Mesendoderm (in vitro differentiated cells): ENCODE measurements around the gene PDAP1.
"Not testable (repeated sequence)": the region's sequence is repeated elsewhere in the genome, so short reads cannot be mapped to it uniquely, and the experiment has no call there.

Experiments
- DNase-seq: peaks from one replicate; pipeline ENCODE4 v3.0.0; 2013
- H2AK5ac ChIP-seq: 2 replicates; pipeline ENCODE4 v1.6.1; 2013; ENCODE audit warnings: low read length, inconsistent platforms
- H2BK120ac ChIP-seq: 2 replicates; pipeline ENCODE4 v1.6.1; 2013; ENCODE audit warnings: low read depth, mild to moderate bottlenecking, low read length, moderate library complexity, mixed read lengths
- H2BK15ac ChIP-seq: replicated peaks from 2 replicates; pipeline ENCODE4 v1.6.1; 2013; ENCODE audit warnings: low read depth, mild to moderate bottlenecking, moderate library complexity
- H2BK5ac ChIP-seq: 2 replicates; pipeline ENCODE4 v1.6.1; 2013; ENCODE audit warnings: low read length, inconsistent platforms
- H3K18ac ChIP-seq: 2 replicates; pipeline ENCODE4 v1.6.1; 2013; ENCODE audit warnings: mild to moderate bottlenecking, low read length, mixed read lengths
- H3K23ac ChIP-seq: one replicate; pipeline ENCODE4 v1.6.1; 2013; ENCODE audit warnings: low read length
- H3K27ac ChIP-seq: 2 replicates; pipeline ENCODE4 v1.5.1; 2013; ENCODE audit warnings: low read depth, mild to moderate bottlenecking, inconsistent platforms, low read length, moderate library complexity
- H3K27me3 ChIP-seq: 2 replicates; pipeline ENCODE4 v1.6.1; 2013; ENCODE audit warnings: low read length, control low read depth, mild to moderate bottlenecking, inconsistent platforms; ENCODE audit not compliant: insufficient read depth, poor library complexity
- H3K36me3 ChIP-seq: 2 replicates; pipeline ENCODE4 v1.6.1; 2013; ENCODE audit warnings: low read length, inconsistent platforms; ENCODE audit not compliant: control insufficient read depth, insufficient read depth
- H3K4ac ChIP-seq: one replicate; pipeline ENCODE4 v1.6.1; 2013; ENCODE audit warnings: low read depth, mild to moderate bottlenecking, low read length, moderate library complexity
- H3K4me1 ChIP-seq: 2 replicates; pipeline ENCODE4 v1.6.1; 2013; ENCODE audit warnings: low read depth, low read length, inconsistent platforms; ENCODE audit not compliant: control insufficient read depth
- H3K4me2 ChIP-seq: 2 replicates; pipeline ENCODE4 v1.6.1; 2013; ENCODE audit warnings: low read length
- H3K4me3 ChIP-seq: 2 replicates; pipeline ENCODE4 v1.5.1; 2013; ENCODE audit warnings: mild to moderate bottlenecking, low read length
- H3K56ac ChIP-seq: one replicate; pipeline ENCODE4 v1.6.1; 2013; ENCODE audit warnings: low read length
- H3K79me1 ChIP-seq: 2 replicates; pipeline ENCODE4 v1.6.1; 2013; ENCODE audit warnings: low read length, inconsistent platforms
- H3K79me2 ChIP-seq: 2 replicates; pipeline ENCODE4 v1.6.1; 2013; ENCODE audit warnings: mild to moderate bottlenecking, low read length; ENCODE audit not compliant: control insufficient read depth, insufficient read depth
- H3K9ac ChIP-seq: 2 replicates; pipeline ENCODE4 v1.6.1; 2013; ENCODE audit warnings: low read length, inconsistent platforms
- H4K5ac ChIP-seq: one replicate; pipeline ENCODE4 v1.6.1; 2013; ENCODE audit warnings: low read length
- H4K8ac ChIP-seq: one replicate; pipeline ENCODE4 v1.6.1; 2013; ENCODE audit warnings: low read depth, mild to moderate bottlenecking, control low read depth, low read length, moderate library complexity
- WGBS: extraction: QIAGEN DNeasy Blood & Tissue Kit; methylation state at CpG from one replicate; pipeline ENCODE4 v1.1.7; 2013; ENCODE audit warnings: low lambda C conversion rate, missing lambda C conversion rate; ENCODE audit not compliant: insufficient coverage; ENCODE audit errors: extremely low coverage; 5-methylcytosine and 5-hydroxymethylcytosine counted together

The PDAP1 gene

DNA sequence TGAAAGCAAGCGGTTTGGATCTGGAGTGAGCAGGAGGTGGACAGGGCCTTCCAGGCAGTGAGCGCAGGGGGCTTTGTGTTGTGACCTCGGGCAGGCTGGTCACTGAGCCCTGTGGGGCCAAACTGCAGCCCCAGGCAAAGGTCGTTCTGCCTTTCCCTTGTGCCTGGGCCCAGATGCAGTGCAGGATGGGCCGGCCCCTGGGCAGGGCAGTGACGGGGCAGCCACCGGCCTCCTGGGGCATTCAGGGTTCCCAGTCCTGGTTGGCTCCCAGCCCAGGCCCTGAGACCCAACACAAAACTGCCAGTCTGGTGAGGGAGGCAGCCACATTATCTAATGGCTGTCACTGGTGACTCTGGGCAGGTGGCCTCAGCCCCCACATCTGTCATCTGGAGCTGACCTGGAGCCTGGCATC is 26.7 kb downstream of the PDAP1 start:
- Histone ChIP-seq H4K5ac (no peak overlapping the region), H3K18ac (no peak overlapping the region), H2BK5ac (no peak overlapping the region), H2BK15ac (no peak overlapping the region), H3K27me3 (no peaks in the 10 kb centered on the region), H3K79me2 (peaks cover 11% of the 10 kb centered on the region), H3K27ac (no peak overlapping the region), H3K23ac (peak overlapping the region; percentile 80), H3K4ac (no peak overlapping the region), H4K8ac (no peak overlapping the region), H2BK120ac (no peak overlapping the region), H2AK5ac (no peak overlapping the region), H3K9ac (no peak overlapping the region), H3K56ac (no peak overlapping the region), H3K4me1 (peaks cover 4% of the 10 kb centered on the region), H3K36me3 (peaks cover 2% of the 10 kb centered on the region), H3K4me3 (no peak overlapping the region), H3K79me1 (peaks cover 23% of the 10 kb centered on the region), H3K4me2 (no peak overlapping the region)
- no peak for DNase-seq
- WGBS = no CpG with 5 or more reads among the region's 7 CpGs

DNA sequence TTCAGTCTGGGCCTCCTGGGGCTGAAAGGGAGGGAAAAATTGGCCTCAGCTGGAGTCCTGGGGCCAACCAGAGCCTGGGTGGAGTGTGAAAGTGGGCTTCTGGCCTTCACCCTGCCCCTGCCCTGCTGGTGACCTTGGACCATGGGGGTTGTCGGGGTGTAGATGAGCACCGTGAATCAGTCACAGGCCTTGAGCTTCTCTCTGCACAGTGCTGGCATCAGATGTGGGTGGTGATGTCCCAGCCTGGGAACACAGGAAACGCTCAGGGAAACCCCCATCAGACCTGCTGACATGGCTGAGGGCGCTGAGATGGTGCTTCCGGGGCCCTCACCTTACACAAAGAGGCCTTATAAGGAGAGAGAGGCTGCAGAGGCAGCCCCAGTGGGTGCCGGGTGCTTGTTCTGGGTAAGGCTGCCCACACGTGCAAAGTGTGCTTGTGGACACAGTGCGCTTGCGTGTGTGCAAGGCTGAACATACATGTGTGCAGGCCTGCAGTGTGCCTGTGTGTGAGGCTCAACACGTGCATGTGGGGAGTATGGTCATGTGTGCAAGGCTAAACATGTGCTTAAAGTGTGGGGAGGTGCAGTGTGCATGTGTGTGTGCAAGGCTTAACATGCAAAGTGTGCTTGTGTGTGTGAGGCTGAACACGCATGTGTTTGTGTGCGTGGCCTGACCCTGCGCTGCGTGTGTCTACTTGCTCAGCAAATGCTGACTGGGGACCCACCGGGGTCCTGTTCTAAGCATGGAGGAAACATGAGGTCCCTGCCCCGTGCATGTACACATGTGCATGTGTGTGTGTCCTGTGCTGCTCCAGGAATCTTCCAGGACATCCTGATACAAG is 27.4 kb downstream of the PDAP1 start:
- Histone ChIP-seq H3K23ac (no peak overlapping the region), H2BK15ac (no peak overlapping the region), H4K5ac (no peak overlapping the region), H3K4me2 (no peak overlapping the region), H3K4ac (no peak overlapping the region), H3K27ac (no peak overlapping the region), H4K8ac (no peak overlapping the region), H3K56ac (peak overlapping the region; percentile 3), H3K4me3 (no peak overlapping the region), H3K79me2 (peaks cover 13% of the 10 kb centered on the region), H3K36me3 (peaks cover 2% of the 10 kb centered on the region), H2BK120ac (no peak overlapping the region), H3K9ac (no peak overlapping the region), H2AK5ac (no peak overlapping the region), H3K18ac (no peak overlapping the region), H3K79me1 (peaks cover 25% of the 10 kb centered on the region), H3K4me1 (peaks cover 4% of the 10 kb centered on the region), H3K27me3 (no peaks in the 10 kb centered on the region), H2BK5ac (no peak overlapping the region)
- no CpG with 5 or more reads among the region's 16 CpGs for WGBS
- no peak for DNase-seq

DNA sequence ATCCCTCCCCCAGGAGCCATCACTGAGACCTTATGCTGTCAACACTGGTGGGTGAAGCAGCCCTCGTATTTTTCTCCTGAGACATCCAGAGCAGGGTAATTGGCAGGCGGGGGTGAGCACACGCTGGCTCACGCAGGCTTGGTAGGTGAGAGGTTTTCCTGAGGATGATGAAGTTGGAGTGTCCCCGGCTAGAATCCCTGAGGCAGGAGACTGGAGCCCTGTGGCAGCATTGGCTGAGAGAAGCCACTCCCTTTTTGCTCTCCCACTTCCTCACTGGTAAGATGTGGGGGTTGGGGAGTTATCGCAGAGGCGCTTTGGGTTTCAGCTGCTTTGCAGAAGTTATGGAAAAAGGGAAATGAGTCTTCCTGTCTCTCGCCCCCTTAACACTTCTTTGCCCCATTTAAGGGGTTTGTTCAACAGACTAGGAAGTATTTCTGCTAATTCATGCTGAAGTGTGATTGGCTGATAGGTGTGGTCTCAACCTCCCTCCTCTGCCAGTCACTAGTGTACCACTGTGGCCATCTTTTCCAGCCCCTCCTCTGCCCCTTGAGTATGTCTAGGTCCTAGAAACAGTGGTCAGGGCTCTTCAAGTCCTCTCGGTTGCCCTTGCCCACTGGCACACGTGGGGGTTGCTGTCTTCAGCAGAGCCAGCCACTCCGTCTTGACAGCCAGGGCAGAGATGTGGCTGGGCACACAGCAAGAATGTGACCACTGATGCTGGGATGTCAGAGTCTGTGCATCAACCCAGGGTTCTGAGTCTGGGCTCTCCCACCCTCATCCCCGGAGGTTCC is 28.2 kb downstream of the PDAP1 start:
- Histone ChIP-seq H3K27ac (no peak overlapping the region), H2BK5ac (no peak overlapping the region), H2BK15ac (no peak overlapping the region), H3K9ac (no peak overlapping the region), H3K23ac (no peak overlapping the region), H3K4me3 (no peak overlapping the region), H4K8ac (no peak overlapping the region), H4K5ac (no peak overlapping the region), H3K4me2 (no peak overlapping the region), H3K36me3 (peaks cover 2% of the 10 kb centered on the region), H3K79me1 (peaks cover 26% of the 10 kb centered on the region), H2AK5ac (no peak overlapping the region), H3K27me3 (no peaks in the 10 kb centered on the region), H3K56ac (peak overlapping the region; percentile 64), H2BK120ac (no peak overlapping the region), H3K4ac (no peak overlapping the region), H3K4me1 (peaks cover 4% of the 10 kb centered on the region), H3K18ac (no peak overlapping the region), H3K79me2 (peaks cover 13% of the 10 kb centered on the region)
- peak; percentile 59 for DNase-seq
- no CpG with 5 or more reads among the region's 12 CpGs for WGBS

DNA sequence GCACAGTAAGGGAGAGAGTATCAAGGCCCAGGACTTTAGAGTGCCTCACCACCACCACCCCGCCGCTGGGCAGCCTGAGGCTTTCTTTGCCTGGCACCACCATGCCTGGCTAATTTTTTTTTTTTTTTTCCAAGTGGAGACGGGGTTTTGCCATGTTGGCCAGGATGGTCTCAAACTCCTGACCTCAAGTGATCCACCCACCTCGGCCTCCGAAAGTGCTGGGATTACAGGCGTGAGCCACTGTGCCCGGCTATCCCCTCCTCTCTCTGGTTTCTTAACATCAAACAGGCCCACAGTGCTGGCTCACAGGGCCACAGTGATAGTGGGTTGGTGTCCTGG is 28.7 kb downstream of the PDAP1 start:
- H2BK15ac ChIP-seq, H2BK5ac ChIP-seq, H2BK120ac ChIP-seq, H2AK5ac ChIP-seq, H4K8ac ChIP-seq, H3K4ac ChIP-seq, H4K5ac ChIP-seq, H3K23ac ChIP-seq, H3K18ac ChIP-seq, DNase-seq, H3K36me3 ChIP-seq, H3K27me3 ChIP-seq, H3K4me3 ChIP-seq, H3K4me2 ChIP-seq, H3K4me1 ChIP-seq: not testable (repeated sequence)
- Histone ChIP-seq H3K79me2 (peaks cover 13% of the 10 kb centered on the region), H3K79me1 (peaks cover 26% of the 10 kb centered on the region), H3K27ac (peak overlapping the region; percentile 46), H3K9ac (peak overlapping the region; percentile 49), H3K56ac (peak overlapping the region; percentile 64)
- WGBS = no CpG with 5 or more reads among the region's 7 CpGs

DNA sequence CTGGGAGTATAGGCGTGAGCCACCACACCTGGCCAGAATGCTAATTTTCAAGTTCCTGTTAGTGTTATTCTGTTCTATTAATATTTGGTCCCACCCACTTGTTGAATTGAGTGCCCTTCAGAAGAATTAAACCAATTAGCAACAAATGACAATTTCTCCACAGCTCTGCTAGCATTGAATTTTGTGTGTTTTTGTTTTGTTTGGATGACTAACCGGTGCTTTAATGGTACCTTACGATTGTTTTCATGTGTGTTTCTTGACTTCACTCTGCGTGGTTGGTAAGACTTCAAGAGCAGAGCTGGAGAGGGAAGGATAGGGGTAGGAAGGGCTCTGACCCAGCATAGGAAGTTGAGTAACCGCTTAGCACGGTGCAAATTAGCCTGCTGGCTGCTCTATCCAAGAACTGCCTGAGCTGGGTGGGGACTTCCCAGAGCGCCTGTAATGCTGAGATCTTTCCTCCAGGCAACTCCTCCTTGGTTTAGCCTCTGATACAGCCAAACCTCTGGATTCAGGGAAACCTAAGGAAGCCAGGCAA is 29.3 kb downstream of the PDAP1 start:
- Histone ChIP-seq H3K27ac (peak overlapping the region; percentile 46), H2BK5ac (no peak overlapping the region), H4K5ac (no peak overlapping the region), H3K79me1 (peaks cover 26% of the 10 kb centered on the region), H3K56ac (peak overlapping the region; percentile 56), H3K4ac (no peak overlapping the region), H3K36me3 (peaks cover 2% of the 10 kb centered on the region), H3K4me1 (peaks cover 4% of the 10 kb centered on the region), H3K4me2 (no peak overlapping the region), H3K4me3 (no peak overlapping the region), H4K8ac (no peak overlapping the region), H3K23ac (no peak overlapping the region), H2BK120ac (no peak overlapping the region), H3K18ac (no peak overlapping the region), H3K79me2 (peaks cover 13% of the 10 kb centered on the region), H3K27me3 (no peaks in the 10 kb centered on the region), H2AK5ac (no peak overlapping the region), H2BK15ac (no peak overlapping the region), H3K9ac (peak overlapping the region; percentile 49)
- DNase-seq = peak; percentile 54
- WGBS = no CpG with 5 or more reads among the region's 7 CpGs
